Panc1 (cell line): ENCODE data around the gene CCT6A. TPM values are rescaled to one million over a fixed set of nuclear protein-coding genes. Genes with fewer than 3 reads are reported as not detected.
"Not testable (repeated sequence)": the region's sequence is repeated elsewhere in the genome, so short reads cannot be mapped to it uniquely, and the experiment has no call there.

ENCODE experiments used
- ATAC-seq: fragments of 200-7000 bp; cut with Tn5 transposase; 2 replicates; pipeline ENCODE4 v1.9.1; 2020; ENCODE audit warnings: mild to moderate bottlenecking, moderate library complexity
- BruUV-seq: library from RNA; stranded (reverse); fragments of 400-500 nt; replicated peaks from 2 replicates; lab custom pipeline; 2021; lab: Mats Ljungman, UMichigan
- CTCF ChIA-PET: fragments of 300-600 bp; sonication (Branson Sonifier 250); formaldehyde crosslinking; loops from one replicate; lab custom pipeline; 2022; ENCODE audit warnings: antibody characterized with exemption; lab: Charles Lee
- POLR2A ChIA-PET: fragments of 300-600 bp; sonication (Branson Sonifier 250); formaldehyde crosslinking; loops from one replicate; lab custom pipeline; 2022; ENCODE audit warnings: antibody characterized with exemption; lab: Charles Lee
- DNase-seq: peaks from one replicate; pipeline ENCODE4 v3.0.0-alpha.2; 2010; ENCODE audit warnings: low read depth, low spot score
- H3K27ac ChIP-seq: 2 replicates; pipeline ENCODE4 v1.5.1; 2011; ENCODE audit warnings: mild to moderate bottlenecking, low read length, inconsistent platforms
- H3K27me3 ChIP-seq: fragments of 200-500 bp; sonication (Bioruptor generic); 2 replicates; pipeline ENCODE4 v1.6.0; 2014; ENCODE audit warnings: low read length, inconsistent platforms; ENCODE audit not compliant: control insufficient read depth, insufficient read depth
- H3K36me3 ChIP-seq: fragments of 200-500 bp; sonication (Bioruptor generic); 2 replicates; pipeline ENCODE4 v1.5.1; 2014; ENCODE audit warnings: inconsistent platforms, mild to moderate bottlenecking, low read length, moderate library complexity; ENCODE audit not compliant: control insufficient read depth, insufficient read depth
- H3K4me1 ChIP-seq: 2 replicates; pipeline ENCODE4 v1.5.1; 2011; ENCODE audit warnings: inconsistent platforms, mild to moderate bottlenecking, low read length, moderate library complexity; ENCODE audit not compliant: control insufficient read depth, insufficient read depth
- H3K4me3 ChIP-seq, 2 experiments: 2 replicates each; pipeline ENCODE4 v1.5.1; 2011 to 2012; ENCODE audit warnings: low read depth in 2 of 2, low read length in 2 of 2, mild to moderate bottlenecking in 2 of 2, inconsistent platforms in 1 of 2, moderate library complexity in 1 of 2
- H3K9me3 ChIP-seq: fragments of 200-500 bp; sonication (Bioruptor generic); 2 replicates; pipeline ENCODE4 v1.5.1; 2014; ENCODE audit warnings: low read depth, mild to moderate bottlenecking, inconsistent platforms, low read length, moderate library complexity; ENCODE audit not compliant: control insufficient read depth, insufficient read depth
- POLR2AphosphoS5 ChIP-seq: IDR thresholded peaks from 2 replicates; pipeline ENCODE4 v1.6.1; 2012; ENCODE audit warnings: mild to moderate bottlenecking, low read depth, low read length, moderate library complexity
- SIN3A ChIP-seq: IDR thresholded peaks from 2 replicates; pipeline ENCODE4 v1.6.1; 2012; ENCODE audit warnings: low read depth, mild to moderate bottlenecking, low read length, moderate library complexity, borderline replicate concordance; ENCODE audit not compliant: insufficient read depth
- TCF7L2 ChIP-seq: IDR thresholded peaks from 2 replicates; pipeline ENCODE4 v1.6.1; 2011; ENCODE audit warnings: mild to moderate bottlenecking, low read depth, low read length, inconsistent platforms
- in situ Hi-C: cut with HindIII; loops from 2 replicates; pipeline ENCODE4 v1.10.0; 2016; ENCODE audit warnings: low sequenced_read_pairs, low pct_unique_long_range_greater_than_20kb
- intact Hi-C: fragments of 100-400 bp; cut with micrococcal nuclease; formaldehyde crosslinking; loops from one replicate; pipeline ENCODE4 v1.10.0; 2022; ENCODE audit not compliant: unreplicated experiment
- total RNA-seq: library from RNA; stranded (reverse); gene quantifications from one replicate; pipeline ENCODE4 v1.2.1, GENCODE V29; 2021; ENCODE audit not compliant: unreplicated experiment
- TF ChIP-seq, protein P1 (sequence below), 2 experiments: IDR thresholded peaks; 2 replicates each; pipeline ENCODE4 v1.6.1; 2011 to 2012; ENCODE audit warnings: low read depth in 2 of 2, control low read depth in 1 of 2, low read length in 1 of 2, mild to moderate bottlenecking in 1 of 2, moderate library complexity in 1 of 2; ENCODE audit not compliant: insufficient read depth in 1 of 2
- TF ChIP-seq, protein P2 (sequence below): fragments of 450-650 bp; IDR thresholded peaks from 2 replicates; pipeline ENCODE4 v1.5.1; 2017; ENCODE audit warnings: mild to moderate bottlenecking

CCT6A gene
- total RNA-seq, 1 experiment from 2014 or later, result 324 TPM

DNA sequence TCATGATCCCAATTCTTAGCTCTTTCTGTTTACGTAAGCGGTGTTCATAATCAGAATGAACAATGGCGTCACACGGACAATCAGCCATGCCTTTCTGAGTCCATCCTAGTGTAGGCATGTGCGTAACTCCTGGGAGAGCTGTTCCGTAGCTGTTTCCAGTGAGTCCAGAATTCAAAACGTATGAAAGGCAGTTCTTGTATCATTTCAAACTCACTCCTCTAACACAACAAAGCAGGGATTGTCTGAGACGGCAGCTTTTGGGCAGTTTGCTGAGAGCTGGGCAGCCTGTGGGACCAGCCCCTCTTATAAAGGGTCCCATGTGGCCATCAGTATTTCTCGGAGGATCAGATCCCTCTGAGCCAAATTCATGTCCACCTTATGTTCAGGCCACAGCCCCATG, 43.7 kb upstream of the CCT6A start:
- peaks cover 40% of the 10 kb centered on the region for H3K4me1 ChIP-seq
- H3K27ac ChIP-seq, result peak overlapping the region; percentile 68
- ChIA-PET POLR2A (interaction anchor here (0.6 kb wide), 2 partner anchors 25 to 89 kb away, joined by 4 to 5 read pairs; no protein-coding TSS in a partner anchor), CTCF (no interaction called here)
- no peaks in the 10 kb centered on the region for H3K27me3 ChIP-seq
- no peaks in the 10 kb centered on the region for H3K9me3 ChIP-seq
- H3K36me3 ChIP-seq, result no peaks in the 10 kb centered on the region; the same call in 1 of the 2 replicates
- no TSS peak for BruUV-seq
- in situ Hi-C loops, result no loop called here
- DNase-seq (no peak), ATAC-seq (no peak)
- no peak overlapping the region for H3K4me3 ChIP-seq
- intact Hi-C loops, result loop anchor here (2.0 kb wide), 1 partner anchor 67 kb away; no protein-coding TSS in a partner anchor
- TF ChIP-seq, protein P1, sequence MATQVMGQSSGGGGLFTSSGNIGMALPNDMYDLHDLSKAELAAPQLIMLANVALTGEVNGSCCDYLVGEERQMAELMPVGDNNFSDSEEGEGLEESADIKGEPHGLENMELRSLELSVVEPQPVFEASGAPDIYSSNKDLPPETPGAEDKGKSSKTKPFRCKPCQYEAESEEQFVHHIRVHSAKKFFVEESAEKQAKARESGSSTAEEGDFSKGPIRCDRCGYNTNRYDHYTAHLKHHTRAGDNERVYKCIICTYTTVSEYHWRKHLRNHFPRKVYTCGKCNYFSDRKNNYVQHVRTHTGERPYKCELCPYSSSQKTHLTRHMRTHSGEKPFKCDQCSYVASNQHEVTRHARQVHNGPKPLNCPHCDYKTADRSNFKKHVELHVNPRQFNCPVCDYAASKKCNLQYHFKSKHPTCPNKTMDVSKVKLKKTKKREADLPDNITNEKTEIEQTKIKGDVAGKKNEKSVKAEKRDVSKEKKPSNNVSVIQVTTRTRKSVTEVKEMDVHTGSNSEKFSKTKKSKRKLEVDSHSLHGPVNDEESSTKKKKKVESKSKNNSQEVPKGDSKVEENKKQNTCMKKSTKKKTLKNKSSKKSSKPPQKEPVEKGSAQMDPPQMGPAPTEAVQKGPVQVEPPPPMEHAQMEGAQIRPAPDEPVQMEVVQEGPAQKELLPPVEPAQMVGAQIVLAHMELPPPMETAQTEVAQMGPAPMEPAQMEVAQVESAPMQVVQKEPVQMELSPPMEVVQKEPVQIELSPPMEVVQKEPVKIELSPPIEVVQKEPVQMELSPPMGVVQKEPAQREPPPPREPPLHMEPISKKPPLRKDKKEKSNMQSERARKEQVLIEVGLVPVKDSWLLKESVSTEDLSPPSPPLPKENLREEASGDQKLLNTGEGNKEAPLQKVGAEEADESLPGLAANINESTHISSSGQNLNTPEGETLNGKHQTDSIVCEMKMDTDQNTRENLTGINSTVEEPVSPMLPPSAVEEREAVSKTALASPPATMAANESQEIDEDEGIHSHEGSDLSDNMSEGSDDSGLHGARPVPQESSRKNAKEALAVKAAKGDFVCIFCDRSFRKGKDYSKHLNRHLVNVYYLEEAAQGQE (IDR thresholded peaks at IDR 0.05; ENCODE audit: insufficient read depth in 1 of 2, low read depth in 2 of 2, low read length in 1 of 2), result no peak
- TF ChIP-seq SIN3A (no peak), POLR2AphosphoS5 (no peak), TCF7L2 (no peak)
- TF ChIP-seq, protein P2, sequence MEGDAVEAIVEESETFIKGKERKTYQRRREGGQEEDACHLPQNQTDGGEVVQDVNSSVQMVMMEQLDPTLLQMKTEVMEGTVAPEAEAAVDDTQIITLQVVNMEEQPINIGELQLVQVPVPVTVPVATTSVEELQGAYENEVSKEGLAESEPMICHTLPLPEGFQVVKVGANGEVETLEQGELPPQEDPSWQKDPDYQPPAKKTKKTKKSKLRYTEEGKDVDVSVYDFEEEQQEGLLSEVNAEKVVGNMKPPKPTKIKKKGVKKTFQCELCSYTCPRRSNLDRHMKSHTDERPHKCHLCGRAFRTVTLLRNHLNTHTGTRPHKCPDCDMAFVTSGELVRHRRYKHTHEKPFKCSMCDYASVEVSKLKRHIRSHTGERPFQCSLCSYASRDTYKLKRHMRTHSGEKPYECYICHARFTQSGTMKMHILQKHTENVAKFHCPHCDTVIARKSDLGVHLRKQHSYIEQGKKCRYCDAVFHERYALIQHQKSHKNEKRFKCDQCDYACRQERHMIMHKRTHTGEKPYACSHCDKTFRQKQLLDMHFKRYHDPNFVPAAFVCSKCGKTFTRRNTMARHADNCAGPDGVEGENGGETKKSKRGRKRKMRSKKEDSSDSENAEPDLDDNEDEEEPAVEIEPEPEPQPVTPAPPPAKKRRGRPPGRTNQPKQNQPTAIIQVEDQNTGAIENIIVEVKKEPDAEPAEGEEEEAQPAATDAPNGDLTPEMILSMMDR, result no peak

DNA sequence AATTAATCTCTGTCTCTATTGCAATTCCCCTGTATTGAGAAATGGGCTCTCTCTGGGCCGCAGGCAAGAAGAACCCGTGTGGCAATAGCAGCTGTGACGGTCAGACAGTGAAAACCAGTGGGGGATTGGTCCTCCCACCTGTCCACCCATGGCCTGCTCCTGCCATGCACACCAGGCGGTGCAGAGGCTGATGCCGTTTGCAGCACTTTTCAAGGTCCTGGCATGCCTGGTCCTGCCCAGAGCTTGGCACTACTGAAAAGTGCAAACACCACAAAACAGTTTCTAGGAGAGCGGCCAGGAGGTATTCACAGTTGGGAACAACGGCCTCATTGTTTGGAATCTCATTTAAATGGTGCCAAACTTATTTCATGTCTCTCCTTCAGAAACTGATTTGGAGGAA, 41.9 kb upstream of the CCT6A start:
- ChIA-PET CTCF (interaction anchor here (0.6 kb wide), 1 partner anchor 366 kb away, joined by 3 read pairs; no protein-coding TSS in a partner anchor), POLR2A (no interaction called here)
- H3K4me1 ChIP-seq, result peaks cover 40% of the 10 kb centered on the region
- intact Hi-C loops, result no loop called here
- TF ChIP-seq POLR2AphosphoS5, result 0 out of 2 replicates have a peak, but pooled peaks have one; percentile 35
- TF ChIP-seq TCF7L2, result peak; percentile 66
- TF ChIP-seq, protein P2, result no peak
- ATAC-seq, result peak; percentile 78
- no peak for DNase-seq
- no peaks in the 10 kb centered on the region for H3K27me3 ChIP-seq
- H3K4me3 ChIP-seq, result no peak overlapping the region
- in situ Hi-C loops, result no loop called here
- H3K27ac ChIP-seq, result peak overlapping the region; percentile 82
- H3K36me3 ChIP-seq, result peaks cover 2% of the 10 kb centered on the region; the same call in 1 of the 2 replicates
- no peaks in the 10 kb centered on the region for H3K9me3 ChIP-seq
- BruUV-seq, result no TSS peak

DNA sequence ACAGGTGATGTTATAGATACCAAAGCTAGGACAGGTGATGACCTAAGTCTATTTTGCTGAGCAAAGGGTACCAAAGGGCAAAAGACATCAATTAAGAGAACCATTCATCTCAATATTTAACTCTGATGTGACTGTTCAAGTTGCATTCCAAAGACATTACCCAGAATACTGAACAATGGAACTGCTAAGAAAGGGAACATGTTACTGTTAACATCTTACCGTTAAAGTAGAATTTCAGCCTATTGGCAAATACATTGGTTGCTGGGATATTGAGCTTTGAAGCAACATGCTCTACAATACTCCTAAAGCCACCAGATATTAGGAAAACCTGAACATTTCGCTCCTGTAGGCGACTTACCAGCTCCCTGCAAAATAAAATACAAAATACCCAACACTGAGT, 34.5 kb upstream of the CCT6A start:
- H3K36me3 ChIP-seq, intact Hi-C loops, ATAC-seq, H3K27me3 ChIP-seq, H3K9me3 ChIP-seq, DNase-seq, H3K27ac ChIP-seq, in situ Hi-C loops, BruUV-seq, H3K4me3 ChIP-seq, H3K4me1 ChIP-seq: not testable (repeated sequence)
- ChIA-PET POLR2A (interaction anchor here (0.6 kb wide), 1 partner anchor 10 kb away, joined by 5 read pairs; no protein-coding TSS in a partner anchor), CTCF (interaction anchor here (0.6 kb wide), 1 partner anchor 276 kb away, joined by 5 read pairs; no protein-coding TSS in a partner anchor)
